ENCODE measurements around the gene CCL25. TPM values are rescaled to one million over a fixed set of nuclear protein-coding genes. Genes with fewer than 3 reads are reported as not detected.

Gene CCL25
- total and polyA plus RNA-seq, 2 of the 4 experiments (the other 2 are of a cell fraction): not detected

GRCh38 chr19:8094336-8094735 is 41.8 kb downstream of the CCL25 start:
- Histone ChIP-seq H2BK120ac (ENCODE audit: low read depth, low read length) (no peak overlapping the region), H4K91ac (ENCODE audit: insufficient read depth, low read depth, low read length) (no peak overlapping the region), H3K18ac (ENCODE audit: low read depth, low read length) (no peak overlapping the region), H4K8ac (ENCODE audit: low read depth in 2 of 2, low read length in 2 of 2) (no peak overlapping the region), H3K9ac (ENCODE audit: low read depth, low read length) (no peak overlapping the region), H2AK9ac (replicated peaks; ENCODE audit: low read depth, low read length, poor library complexity) (no peak overlapping the region), H2BK20ac (ENCODE audit: low read depth, low read length) (no peak overlapping the region), H3K9me1 (ENCODE audit: insufficient read depth, low read length) (no peaks in the 10 kb centered on the region), H3K27me3 (ENCODE audit: control insufficient read depth, insufficient read depth, low read length) (no peaks in the 10 kb centered on the region), H3K23ac (ENCODE audit: low read depth, low read length) (no peak overlapping the region), H3K14ac (replicated peaks; ENCODE audit: low read depth, low read length) (no peak overlapping the region), H3K56ac (ENCODE audit: extremely low read depth, insufficient read depth, low read length) (no peak overlapping the region), H3K36me3 (ENCODE audit: control insufficient read depth, insufficient read depth, low read length) (no peaks in the 10 kb centered on the region), H2BK15ac (ENCODE audit: low read depth, low read length) (no peak overlapping the region), H3K4ac (ENCODE audit: low read depth, low read length) (no peak overlapping the region), H2BK5ac (ENCODE audit: low read depth, low read length, poor library complexity, severe bottlenecking) (no peak overlapping the region), H3K4me3 (ENCODE audit: insufficient read depth, low read depth, low read length) (no peak overlapping the region), H3K4me1 (ENCODE audit: control insufficient read depth, insufficient read depth, low read length) (no peaks in the 10 kb centered on the region), H3K4me2 (ENCODE audit: low read depth, low read length) (no peak overlapping the region), H4K20me1 (ENCODE audit: insufficient read depth, low read length) (no peaks in the 10 kb centered on the region), H2AFZ (replicated peaks; ENCODE audit: low read length, poor library complexity) (no peak overlapping the region), H3K27ac (ENCODE audit: insufficient read depth, low read length) (no peak overlapping the region), H2AK5ac (ENCODE audit: low read depth, low read length) (no peak overlapping the region), H4K5ac (ENCODE audit: low read depth, low read length) (no peak overlapping the region), H3K79me1 (ENCODE audit: low read depth in 1 of 2, low read length in 2 of 2) (no peaks in the 10 kb centered on the region), H3K9me3 (ENCODE audit: control insufficient read depth, insufficient read depth, low read length) (peaks cover 32% of the 10 kb centered on the region)
- 75% methylated on average over 5 of the region's 6 CpGs; no CpG with 5 or more reads in 1 of the 2 experiments for WGBS, 2 experiments (ENCODE audit: extremely low coverage in 2 of 2, insufficient read length in 1 of 2)
- no peak for DNase-seq
- ATAC-seq (ENCODE audit: low read depth): no peak
- intact Hi-C loops (cut with micrococcal nuclease): no loop called here
- TF ChIP-seq CTCF (conservative IDR thresholded peaks at IDR 0.05; ENCODE audit: low read depth, low read length): no peak
- CTCF ChIA-PET: no interaction called here
- no TSS peak for BruUV-seq (replicated peaks)
- POLR2A ChIA-PET (ENCODE audit: unreplicated experiment): no interaction called here
- in situ Hi-C loops (cut with MboI; ENCODE audit: low sequenced_read_pairs): no loop called here
- dilution Hi-C loops (cut with HindIII; ENCODE audit: low sequenced_read_pairs, unreplicated experiment): no loop called here
